ENCODE data around the gene NAA16.
"Not testable (repeated sequence)": the region's sequence is repeated elsewhere in the genome, so short reads cannot be mapped to it uniquely, and the experiment has no call there.

Gene NAA16

GRCh38 chr13:41304551-41304950, 6.5 kb upstream of the NAA16 start:
- DNase-seq: no peak

- peak; percentile 45 for DNase-seq
Measured at GRCh38 chr13:41306271-41307145, 4.6 kb upstream of the NAA16 start.

- no peak for DNase-seq
Measured at GRCh38 chr13:41307884-41308640, 3.0 kb upstream of the NAA16 start.

DNA sequence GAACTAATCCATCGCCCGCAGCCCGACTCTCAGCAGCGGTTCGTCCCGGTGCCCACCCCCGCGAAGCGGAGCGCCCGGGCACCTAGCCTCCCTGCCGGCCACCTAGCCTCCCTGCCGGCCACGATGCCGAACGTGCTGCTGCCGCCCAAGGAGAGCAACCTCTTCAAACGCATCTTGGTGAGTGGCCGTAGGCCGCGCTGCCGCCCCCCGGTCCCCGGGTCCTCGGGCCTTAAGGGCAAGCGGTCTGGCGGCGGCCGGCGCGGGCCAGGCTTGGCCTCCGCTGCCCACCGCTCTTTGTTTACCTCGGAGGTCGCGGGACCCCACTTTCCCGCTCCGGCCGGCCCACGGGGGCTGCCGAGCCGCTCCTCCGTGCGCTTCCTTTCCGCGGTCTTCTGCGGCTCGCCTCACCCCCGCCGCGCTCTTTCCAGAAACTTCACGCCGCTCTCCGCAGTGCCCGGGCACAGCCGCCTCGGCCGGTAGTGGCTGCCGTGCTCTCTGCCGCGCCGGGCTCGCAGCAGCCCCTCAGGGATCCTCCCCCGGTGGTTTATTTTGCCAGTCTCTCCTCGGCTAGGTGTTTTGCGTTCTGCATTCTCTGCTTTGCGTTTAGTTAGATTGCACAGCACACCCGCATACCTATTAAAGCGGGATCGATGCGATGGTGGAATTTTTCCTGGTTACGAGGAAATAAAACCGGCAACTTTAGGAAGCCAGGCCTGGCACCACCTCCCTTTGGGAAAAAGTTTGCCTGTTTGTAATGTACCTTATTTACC, 524 bp downstream of the NAA16 start:
- peak; percentile 36 for DNase-seq

DNA sequence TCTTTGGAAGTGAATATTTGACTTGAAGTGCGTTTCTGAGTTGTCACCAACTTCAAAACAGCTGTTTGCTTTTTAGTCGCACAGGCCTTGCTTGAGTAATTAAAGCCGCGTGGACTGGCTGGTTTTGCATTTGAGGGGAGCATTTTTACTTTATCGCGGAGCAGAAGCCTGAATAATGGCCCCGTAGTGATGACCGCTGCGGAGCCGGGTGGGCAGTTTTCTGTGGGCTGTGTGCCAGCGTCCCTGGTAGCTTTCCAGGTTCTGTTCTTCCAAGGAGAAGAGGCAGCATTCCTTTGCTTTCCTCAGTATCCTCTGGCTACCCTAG, 1.1 kb downstream of the NAA16 start:
- peak; percentile 42 for DNase-seq

DNA sequence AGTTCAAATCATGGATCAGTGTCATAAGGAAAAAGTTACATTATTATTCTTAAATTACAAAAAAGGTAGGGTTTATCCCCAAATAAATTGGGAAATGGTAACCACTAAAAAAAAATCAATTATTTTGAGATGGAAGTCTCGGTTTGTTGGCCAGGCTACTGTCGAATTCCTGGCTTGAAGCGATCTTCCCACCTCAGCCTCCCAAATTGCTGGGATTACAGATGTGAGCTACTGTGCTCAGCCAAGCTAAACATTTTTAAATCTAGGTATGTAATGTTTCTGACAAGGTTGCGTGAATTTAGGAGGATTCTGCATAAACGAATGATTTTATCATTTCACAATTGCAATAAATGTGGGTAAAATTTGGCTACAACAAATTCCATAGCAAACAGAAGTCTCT, 2.0 kb downstream of the NAA16 start:
- no peak for DNase-seq

DNA sequence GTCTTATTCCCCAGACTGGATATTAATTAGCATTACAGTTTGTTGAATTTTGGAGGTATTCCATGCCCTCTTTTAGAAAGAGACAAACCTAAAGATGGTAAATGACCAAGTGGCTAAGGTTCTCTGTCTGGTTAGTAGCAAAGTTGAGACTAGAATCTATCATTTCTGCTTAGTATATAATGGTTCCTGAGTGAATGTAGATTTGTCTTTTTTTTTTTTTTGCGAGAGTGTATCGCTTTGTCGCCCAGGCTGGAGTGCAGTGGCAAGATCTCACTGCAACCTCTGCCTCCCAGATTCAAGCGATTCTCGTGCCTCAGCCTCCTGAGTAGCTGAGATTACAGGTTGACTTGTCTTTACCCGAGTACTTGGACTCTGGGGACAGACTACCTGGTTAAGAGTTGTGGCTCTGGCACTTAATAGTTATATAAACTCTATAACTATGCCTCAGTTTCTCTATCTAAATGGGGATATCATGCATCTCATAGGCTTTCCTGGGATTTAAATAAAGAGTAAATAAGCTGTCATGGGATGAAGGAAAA, 2.7 kb downstream of the NAA16 start:
- DNase-seq: no peak

- DNase-seq: peak; percentile 12
Measured at GRCh38 chr13:41315443-41316047, 4.5 kb downstream of the NAA16 start.

DNA sequence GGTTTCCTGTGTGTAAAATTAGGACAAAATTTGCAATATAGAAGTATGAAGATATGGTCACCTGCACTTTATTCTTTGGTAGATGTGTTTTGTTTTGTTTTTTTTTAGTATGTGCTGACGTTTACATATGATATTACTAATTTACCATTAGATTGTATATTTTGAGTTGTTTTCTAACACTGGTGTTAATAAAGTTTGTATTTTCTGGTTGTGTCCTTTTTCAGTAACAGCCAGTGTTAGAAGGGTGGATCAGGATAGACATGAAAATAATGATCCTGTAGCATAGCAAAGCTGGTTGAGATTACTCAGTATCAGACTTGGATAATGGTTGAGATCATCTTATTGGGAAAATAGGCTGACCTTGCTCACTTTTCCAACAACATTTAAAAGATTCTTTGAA, 6.2 kb downstream of the NAA16 start:
- DNase-seq: no peak

DNA sequence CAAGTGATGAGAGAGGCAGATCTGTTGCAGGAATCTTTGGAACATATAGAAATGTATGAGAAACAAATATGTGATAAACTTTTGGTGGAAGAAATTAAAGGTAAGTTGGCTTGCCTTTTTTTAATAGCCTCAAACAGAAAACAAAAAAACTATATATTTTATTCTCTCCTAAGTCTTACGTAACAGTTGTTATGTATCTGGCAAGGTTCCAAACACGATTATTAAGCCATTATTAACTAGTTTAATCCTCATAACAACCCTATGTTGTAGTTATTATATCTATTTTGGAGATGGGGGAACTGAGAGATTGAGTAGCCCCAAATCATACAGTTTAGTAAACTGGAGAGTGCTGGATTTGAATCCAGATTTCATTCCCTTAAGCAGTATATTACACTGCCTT, 14.7 kb downstream of the NAA16 start:
- no peak for DNase-seq

- no peak for DNase-seq
Measured at GRCh38 chr13:41326661-41327060, 15.6 kb downstream of the NAA16 start.

DNA sequence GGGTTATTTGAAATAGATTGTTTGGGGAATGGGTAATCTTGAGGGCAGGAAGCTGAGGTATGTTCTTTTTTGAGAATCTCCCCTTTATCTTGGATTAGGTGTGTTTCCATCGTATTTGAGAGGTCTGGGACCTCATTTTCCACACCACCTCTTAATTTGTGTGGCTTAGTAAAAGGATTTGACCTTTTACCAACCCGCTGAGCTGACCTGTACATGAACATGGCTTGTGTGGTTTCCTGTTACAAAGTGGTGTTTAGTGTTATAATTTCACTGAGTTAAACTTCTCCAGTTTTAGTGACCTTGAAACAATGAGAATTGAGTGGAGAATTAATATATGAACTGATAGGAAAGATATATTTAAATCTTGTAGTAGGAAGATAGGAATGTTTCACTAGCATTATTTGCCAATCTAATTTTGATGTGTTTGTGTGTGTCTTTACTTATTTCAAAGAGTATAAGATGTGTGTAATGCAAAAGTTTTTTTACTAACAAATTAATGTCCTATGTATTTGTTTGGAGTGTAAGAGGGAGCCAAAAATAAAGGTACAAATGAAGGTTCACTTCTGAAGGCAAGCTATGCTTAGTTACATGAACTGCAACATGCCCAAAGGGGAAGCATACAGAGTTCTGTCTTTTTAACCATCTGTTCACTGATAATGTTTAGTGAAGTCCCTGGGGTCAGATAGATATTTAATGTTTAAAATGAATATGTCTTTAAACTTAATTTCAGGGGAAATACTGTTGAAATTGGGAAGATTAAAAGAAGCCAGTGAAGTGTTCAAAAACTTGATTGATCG, 17.1 kb downstream of the NAA16 start:
- DNase-seq: no peak

DNA sequence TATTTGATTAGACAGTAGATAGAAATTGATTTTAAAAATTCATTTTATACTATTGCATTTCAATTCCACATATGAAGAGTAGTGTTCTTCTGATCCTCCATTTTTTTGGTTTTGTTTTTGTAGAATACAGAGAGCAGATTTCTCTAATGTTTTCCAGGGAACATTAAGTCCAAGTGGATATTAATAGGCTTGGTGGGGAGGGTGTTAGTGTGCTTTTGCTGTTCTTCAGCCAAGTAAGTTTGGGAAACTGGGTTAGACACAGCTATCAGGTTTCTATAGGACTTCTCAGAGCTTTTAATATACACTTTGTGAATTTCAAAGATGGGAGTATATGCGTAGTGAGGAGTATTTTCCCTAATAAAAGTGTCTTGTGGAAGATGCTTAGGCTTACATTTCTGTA, 21.8 kb downstream of the NAA16 start:
- no peak for DNase-seq

- no peak for DNase-seq
Measured at GRCh38 chr13:41334810-41335209, 23.7 kb downstream of the NAA16 start.

DNA sequence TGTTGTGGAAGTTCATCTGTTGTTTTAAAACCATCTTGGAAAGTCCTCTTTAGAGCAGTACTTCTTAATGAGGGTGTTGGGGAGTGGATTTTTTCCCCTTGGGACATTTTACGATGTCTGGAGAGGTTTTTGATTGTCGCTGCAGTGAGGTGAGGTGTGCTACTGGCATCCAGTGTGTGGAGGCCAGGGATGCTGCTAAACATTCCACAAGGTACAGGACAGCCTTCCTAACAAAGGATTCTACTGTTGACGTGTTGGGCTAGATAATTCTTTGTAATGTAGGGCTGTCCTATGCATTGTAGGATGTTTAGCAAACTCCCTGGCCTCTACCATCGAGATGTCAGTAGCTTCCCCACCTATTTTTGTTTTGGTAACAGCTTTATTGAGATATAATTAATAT, 33.3 kb downstream of the NAA16 start:
- DNase-seq: no peak

GRCh38 chr13:41345165-41345913, 34.3 kb downstream of the NAA16 start:
- DNase-seq: no peak

- no peak for DNase-seq
Measured at GRCh38 chr13:41345914-41346589, 35.0 kb downstream of the NAA16 start.

GRCh38 chr13:41352935-41353840, 42.1 kb downstream of the NAA16 start:
- peak; percentile 62 for DNase-seq

DNA sequence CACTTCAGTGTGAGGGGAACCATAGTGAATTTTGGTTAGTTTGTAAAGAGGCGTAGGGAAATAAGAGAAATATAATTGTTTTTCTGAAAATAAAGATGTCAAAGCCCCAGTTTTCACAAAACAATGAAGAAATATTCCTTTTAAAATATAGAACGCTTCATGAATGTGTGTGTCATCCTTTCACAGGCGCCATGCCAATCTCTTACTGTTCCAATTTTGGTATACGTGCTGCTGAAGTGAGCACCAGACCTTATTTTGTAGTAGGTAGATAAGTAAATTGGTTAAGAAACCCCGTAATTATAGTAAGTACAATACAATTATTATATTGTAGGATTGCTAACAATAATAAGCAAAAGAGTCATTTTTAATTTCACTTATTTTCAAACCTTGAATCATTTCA, 43.3 kb downstream of the NAA16 start:
- no peak for DNase-seq

GRCh38 chr13:41356385-41356648, 45.2 kb downstream of the NAA16 start:
- not testable (repeated sequence) for DNase-seq

Measured in fibroblast of skin of back (primary cell).